ENCODE results near the gene PLIN5.

The PLIN5 gene

DNA sequence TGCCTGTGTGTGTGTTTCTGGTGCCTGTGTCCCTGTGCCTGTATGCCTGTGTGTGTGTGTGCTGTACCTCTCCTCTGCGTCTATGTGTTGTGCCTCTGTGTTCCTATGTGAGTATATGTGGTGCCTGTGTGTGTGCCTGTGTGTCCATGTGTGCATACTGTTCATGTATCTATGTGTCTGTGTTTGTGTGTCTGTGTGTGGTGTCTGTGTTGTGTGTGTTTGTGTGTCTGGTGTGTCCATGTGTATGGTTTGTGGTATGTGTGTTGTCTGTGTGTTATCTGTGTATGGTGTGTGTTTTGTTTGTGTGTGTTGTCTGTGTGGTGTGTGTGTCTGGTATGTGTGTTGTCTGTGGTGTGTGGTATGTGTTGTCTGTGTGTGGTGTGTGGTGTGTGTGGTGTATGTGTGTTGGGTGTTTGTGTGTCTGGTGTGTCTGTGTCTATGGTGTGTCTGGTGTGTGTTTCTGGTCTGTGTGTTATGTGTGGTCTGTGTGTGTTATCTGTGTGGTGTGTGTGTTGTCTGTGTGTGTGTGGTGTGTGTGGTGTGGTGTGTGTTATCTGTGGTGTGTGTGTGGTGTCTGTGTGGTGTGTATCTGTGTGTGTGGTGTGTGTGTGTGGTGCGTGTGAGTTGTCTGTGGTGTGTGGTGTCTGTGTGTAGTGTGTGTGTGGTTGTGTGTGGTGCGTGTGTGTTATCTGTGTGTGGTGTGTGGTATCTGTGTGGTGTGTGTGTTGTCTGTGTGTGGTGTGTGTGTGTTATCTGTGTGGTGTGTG is 42.5 kb downstream of the PLIN5 start:
- no peak overlapping the region for H3K27ac Mint-ChIP-seq
- no peak for ATAC-seq (ENCODE audit: low read depth)
- no peak for DNase-seq (ENCODE audit: low spot score in 2 of 2)
- no peaks in the 10 kb centered on the region for H3K27me3 Mint-ChIP-seq
- no peaks in the 10 kb centered on the region for H3K9me3 Mint-ChIP-seq
- no peaks in the 10 kb centered on the region for H3K4me1 Mint-ChIP-seq
- H3K4me3 Mint-ChIP-seq = no peak overlapping the region
- H3K36me3 Mint-ChIP-seq = peaks cover 11% of the 10 kb centered on the region

DNA sequence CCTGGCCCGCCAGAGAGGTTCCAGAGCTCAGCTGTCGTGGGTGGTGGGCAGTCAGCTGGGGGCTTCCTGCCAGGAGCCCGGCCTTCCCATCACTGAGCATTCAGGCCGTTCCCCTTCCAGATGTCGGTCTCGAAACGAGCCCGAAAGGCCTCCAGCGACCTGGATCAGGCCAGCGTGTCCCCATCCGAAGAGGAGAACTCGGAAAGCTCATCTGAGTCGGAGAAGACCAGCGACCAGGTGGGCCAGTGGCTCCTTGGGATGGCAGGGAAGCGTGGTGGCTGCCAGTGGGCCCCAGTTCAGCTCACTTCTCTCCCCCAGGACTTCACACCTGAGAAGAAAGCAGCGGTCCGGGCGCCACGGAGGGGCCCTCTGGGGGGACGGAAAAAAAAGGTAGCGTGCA is 43.6 kb downstream of the PLIN5 start:
- no peak for DNase-seq (ENCODE audit: low spot score in 2 of 2)
- Mint-ChIP-seq H3K9me3 (no peaks in the 10 kb centered on the region), H3K27me3 (no peaks in the 10 kb centered on the region), H3K27ac (no peak overlapping the region), H3K4me1 (no peaks in the 10 kb centered on the region), H3K36me3 (peaks cover 18% of the 10 kb centered on the region), H3K4me3 (no peak overlapping the region)
- ATAC-seq (ENCODE audit: low read depth) = no peak

DNA sequence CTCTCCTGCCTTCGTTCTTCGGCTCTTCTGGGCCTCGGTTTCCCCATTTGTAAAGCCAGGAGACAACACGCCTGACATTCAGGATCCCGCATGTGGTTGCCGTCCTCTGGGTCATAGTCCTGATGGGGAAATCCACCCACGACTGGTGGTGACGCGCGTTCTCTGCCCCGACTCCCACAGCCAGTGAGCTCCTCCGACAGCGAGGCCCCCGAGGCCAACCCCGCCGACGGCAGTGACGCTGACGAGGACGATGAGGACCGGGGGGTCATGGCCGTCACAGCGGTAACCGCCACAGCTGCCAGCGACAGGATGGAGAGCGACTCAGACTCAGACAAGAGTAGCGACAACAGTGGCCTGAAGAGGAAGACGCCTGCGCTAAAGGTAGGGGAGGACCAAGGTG is 46.5 kb downstream of the PLIN5 start:
- DNase-seq (ENCODE audit: low spot score in 2 of 2) (no peak), ATAC-seq (ENCODE audit: low read depth) (no peak)
- Mint-ChIP-seq H3K4me1 (peaks cover 2% of the 10 kb centered on the region), H3K4me3 (no peak overlapping the region), H3K9me3 (no peaks in the 10 kb centered on the region), H3K27me3 (no peaks in the 10 kb centered on the region), H3K27ac (no peak overlapping the region), H3K36me3 (peaks cover 22% of the 10 kb centered on the region)

DNA sequence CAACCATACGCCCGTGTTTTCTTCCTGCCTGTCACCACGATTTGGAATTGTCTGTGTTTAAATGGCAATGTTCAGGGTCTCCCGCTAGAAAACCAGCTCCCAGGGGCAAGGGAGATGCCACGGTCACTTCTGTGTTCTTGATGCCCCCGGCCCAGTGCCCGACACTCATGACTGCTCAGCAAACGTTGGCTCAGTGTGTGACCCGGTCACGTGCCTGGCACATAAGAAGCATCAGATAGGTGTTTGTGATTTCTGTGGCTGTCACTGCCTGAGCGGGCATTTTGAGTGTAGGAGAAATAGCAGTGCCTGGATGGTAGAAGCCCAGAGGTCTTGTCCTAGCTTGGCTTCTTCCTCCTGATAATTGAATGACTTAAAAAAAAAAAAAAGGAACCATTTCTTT is 47.5 kb downstream of the PLIN5 start:
- Mint-ChIP-seq H3K27ac (no peak overlapping the region), H3K4me1 (peaks cover 2% of the 10 kb centered on the region), H3K27me3 (no peaks in the 10 kb centered on the region), H3K4me3 (no peak overlapping the region), H3K36me3 (peaks cover 24% of the 10 kb centered on the region), H3K9me3 (no peaks in the 10 kb centered on the region)
- no peak for DNase-seq (ENCODE audit: low spot score in 2 of 2)
- ATAC-seq (ENCODE audit: low read depth) = no peak

DNA sequence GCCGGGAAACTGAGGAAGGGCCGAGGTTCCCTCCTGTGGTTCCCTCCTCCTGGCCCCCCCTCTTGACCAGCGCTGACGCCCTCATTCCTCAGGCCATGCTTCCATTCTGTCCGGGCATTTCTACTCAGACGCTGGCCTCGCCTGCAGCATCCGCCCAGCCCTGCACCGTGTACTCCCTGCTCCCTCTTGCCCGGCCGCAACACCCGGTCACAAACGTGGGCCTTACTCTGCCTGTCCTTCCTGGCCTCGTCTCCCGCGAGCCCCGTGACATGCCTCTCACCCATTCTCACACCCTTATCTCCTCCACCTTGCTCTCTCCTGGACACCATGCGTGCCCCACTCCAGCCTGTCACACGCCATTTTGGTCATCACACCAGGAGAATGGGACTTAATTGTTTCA is 51.6 kb downstream of the PLIN5 start:
- H3K27ac Mint-ChIP-seq = no peak overlapping the region
- DNase-seq (ENCODE audit: low spot score in 2 of 2) (no peak), ATAC-seq (ENCODE audit: low read depth) (no peak)
- H3K27me3 Mint-ChIP-seq = no peaks in the 10 kb centered on the region
- no peaks in the 10 kb centered on the region for H3K9me3 Mint-ChIP-seq
- H3K4me3 Mint-ChIP-seq = no peak overlapping the region
- H3K4me1 Mint-ChIP-seq = peaks cover 2% of the 10 kb centered on the region
- H3K36me3 Mint-ChIP-seq = peaks cover 20% of the 10 kb centered on the region

DNA sequence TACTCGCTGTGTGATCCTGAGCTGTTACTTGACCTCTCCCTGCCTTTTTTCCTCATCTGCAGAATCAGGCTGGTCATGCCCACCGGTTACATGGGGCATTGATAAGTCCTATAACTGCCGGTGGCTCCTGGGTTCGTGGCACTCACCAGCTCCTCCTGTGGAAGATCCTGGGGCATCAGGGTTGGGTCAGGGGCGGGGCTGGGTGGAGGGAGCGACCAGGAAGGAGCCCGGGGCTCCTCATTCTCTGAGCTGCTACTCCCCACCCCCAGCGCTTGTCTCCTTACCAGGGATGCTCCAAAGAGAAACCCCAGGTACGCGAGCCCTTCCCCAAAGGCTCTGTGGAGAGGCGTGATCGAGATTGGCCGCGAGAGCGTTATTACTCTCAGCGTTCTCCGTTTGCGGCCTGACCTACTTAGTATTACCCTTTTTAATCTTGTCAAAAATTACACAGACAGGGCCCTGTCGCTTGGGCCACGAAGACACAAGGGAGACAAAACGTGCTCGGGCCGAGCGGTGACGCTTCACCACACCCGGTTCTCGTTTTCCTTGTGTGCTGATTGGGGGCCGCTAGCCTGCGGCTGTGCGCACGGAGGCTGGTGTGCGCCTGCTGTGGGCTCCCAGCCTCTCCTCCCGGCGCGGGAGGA is 52.2 kb downstream of the PLIN5 start:
- Mint-ChIP-seq H3K27ac (no peak overlapping the region), H3K36me3 (peaks cover 19% of the 10 kb centered on the region), H3K4me1 (peaks cover 2% of the 10 kb centered on the region), H3K4me3 (no peak overlapping the region), H3K9me3 (no peaks in the 10 kb centered on the region), H3K27me3 (no peaks in the 10 kb centered on the region)
- DNase-seq (ENCODE audit: low spot score in 2 of 2) (no peak), ATAC-seq (ENCODE audit: low read depth) (no peak)

DNA sequence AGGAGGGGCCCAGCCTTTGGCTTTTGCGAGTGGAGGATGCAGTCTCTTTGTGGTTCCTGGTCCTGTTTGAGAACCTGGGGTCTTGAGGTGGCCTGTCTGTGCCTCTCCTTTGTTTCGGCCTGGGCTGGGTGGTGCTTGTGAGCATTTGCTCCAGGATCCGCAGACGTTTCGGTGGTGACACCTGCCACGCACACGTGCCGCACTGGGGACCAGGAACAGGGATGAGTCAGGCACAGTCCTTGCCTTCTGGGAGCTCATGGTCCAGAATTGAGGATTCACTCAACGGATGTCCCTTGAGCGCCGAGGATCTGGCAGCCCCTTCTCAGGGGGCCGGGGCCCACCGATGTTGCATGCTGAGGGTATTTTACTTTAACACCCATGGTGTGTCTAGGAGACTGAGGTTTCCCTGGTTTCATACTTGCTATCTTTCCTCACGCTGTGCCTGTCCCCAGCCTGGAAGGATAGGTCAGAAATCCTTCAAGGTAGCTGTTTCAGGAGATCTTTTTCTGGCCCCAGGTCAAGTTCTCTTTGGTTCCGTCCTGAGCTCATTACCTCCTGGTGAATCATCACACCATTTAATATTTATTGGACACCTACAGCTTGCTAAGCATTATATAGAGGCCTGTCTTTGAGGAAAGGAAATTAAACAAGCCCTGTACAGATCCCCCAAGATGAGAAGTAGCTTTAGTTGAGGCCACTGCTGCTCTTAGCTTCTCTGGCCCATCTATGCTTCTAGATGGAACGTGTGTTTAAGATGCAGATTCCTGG is 57.8 kb downstream of the PLIN5 start:
- no peak overlapping the region for H3K4me3 Mint-ChIP-seq
- no peaks in the 10 kb centered on the region for H3K27me3 Mint-ChIP-seq
- H3K27ac Mint-ChIP-seq = no peak overlapping the region
- H3K36me3 Mint-ChIP-seq = peaks cover 5% of the 10 kb centered on the region
- no peaks in the 10 kb centered on the region for H3K9me3 Mint-ChIP-seq
- ATAC-seq (ENCODE audit: low read depth) (no peak), DNase-seq (ENCODE audit: low spot score in 2 of 2) (no peak)
- H3K4me1 Mint-ChIP-seq = peaks cover 16% of the 10 kb centered on the region

DNA sequence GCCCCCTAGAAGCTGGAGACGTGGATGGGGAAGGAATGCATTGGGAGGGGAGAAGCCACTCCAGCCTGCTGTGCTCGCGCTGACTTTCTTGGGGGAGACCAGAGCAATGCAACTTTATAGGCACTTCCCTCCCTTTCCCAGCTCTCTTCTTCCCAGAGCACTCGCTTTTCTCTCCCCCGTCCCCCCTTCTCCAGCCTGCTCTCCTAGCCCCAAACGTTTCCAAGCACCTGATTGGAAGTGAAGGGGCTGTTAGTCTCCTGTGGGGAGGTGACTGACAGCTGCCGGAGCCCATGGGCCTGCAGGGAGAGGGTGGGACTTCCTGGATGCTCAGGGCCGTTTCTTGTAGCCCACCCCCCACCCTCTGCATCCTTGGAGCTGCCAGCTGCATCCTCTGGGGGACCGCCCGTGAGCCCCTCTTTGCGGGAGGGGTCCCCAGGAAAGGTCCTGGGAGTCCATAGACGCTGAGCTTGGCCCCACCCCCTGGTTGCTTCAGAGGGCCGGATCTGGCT is 60.5 kb downstream of the PLIN5 start:
- no peak for DNase-seq (ENCODE audit: low spot score in 2 of 2)

DNA sequence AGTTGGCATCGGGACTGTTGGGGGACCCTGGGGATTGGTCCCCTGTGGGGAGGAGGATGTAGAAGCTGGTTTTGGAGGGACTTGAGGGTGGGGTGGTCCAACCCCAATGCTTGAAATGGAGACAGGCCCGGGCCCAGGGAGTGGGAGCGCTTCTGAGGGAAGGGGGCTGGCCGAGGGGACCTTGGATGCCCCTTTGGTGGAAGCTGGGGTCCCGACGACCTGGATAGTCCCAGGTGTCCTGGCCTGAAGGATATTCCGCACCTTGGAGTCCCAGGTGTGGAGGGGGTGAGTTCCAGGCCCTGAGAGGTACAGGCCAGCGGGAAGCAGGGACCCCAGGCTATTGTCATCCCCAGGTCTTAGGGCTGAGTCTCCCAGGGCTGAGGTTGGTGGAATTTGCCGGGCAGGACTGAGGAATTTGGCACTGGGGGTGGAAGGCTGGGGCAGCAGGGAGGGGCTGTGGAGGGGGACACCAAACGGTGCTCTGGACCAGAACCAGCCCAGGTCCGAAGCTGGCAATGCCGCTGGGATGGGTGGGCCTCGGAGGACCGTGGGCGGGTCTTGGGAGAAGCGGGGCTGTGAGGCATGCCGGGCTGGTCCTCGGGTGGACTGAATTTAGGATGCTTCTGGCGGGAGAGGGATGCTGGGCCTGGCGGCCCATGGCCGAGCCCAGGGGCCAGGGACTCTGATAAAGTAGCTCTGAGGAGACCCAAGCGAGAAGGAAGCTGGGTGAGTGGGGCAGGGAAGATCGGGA is 61.1 kb downstream of the PLIN5 start:
- Mint-ChIP-seq H3K27me3 (no peaks in the 10 kb centered on the region), H3K4me3 (peak overlapping the region; percentile 82), H3K9me3 (no peaks in the 10 kb centered on the region), H3K4me1 (peaks cover 16% of the 10 kb centered on the region), H3K36me3 (peaks cover 5% of the 10 kb centered on the region), H3K27ac (peak overlapping the region; percentile 28)
- no peak for ATAC-seq (ENCODE audit: low read depth)
- no peak for DNase-seq (ENCODE audit: low spot score in 2 of 2)

More for the DNA sequence above, 60.5 kb downstream of the PLIN5 start:
- ATAC-seq (ENCODE audit: low read depth) = no peak
- peak overlapping the region; percentile 82 for H3K4me3 Mint-ChIP-seq
- no peaks in the 10 kb centered on the region for H3K27me3 Mint-ChIP-seq
- no peak overlapping the region for H3K27ac Mint-ChIP-seq
- peaks cover 5% of the 10 kb centered on the region for H3K36me3 Mint-ChIP-seq
- H3K9me3 Mint-ChIP-seq = no peaks in the 10 kb centered on the region
- peaks cover 16% of the 10 kb centered on the region for H3K4me1 Mint-ChIP-seq

DNA sequence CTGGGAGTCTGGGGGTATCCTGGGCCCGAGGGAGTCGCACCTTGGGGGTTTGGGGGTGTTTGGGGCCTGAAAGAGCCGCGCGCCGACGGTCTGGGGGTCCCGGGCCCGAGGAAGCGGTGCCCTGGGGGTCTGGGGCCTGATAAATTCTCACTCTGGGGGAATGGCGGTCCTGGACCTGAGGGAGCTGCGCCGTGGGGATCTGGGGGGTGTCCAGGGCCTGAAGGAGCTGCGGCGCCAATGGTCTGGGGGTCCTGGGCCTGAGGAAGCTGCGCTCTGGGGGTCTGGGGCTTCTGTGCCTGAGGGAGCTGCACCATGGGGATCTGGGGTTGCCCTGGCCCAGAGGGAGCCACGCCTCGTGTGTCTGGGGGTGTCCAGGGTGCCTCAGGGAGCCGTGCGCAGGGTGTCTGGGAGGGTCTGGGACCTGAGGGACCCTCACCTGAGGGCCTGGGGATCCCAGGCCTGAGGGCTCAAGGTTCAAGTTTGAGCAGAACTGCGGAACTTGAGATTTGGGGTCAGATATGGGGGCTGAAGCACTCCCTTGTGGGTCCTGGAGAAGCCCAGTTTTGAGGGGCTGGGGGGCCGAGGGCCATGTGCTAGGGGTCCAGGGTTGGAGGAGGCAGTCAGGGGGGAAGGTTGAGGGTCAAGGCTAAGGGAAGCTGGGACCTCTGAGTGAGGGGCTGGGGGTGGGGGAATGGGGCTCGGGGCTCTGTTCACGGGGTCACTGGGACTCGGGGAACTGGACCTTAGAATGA is 61.8 kb downstream of the PLIN5 start:
- no peak for DNase-seq (ENCODE audit: low spot score in 2 of 2)
- Mint-ChIP-seq H3K4me3 (peak overlapping the region; percentile 82), H3K36me3 (peaks cover 5% of the 10 kb centered on the region), H3K4me1 (peaks cover 16% of the 10 kb centered on the region), H3K27me3 (no peaks in the 10 kb centered on the region), H3K27ac (peak overlapping the region; percentile 28), H3K9me3 (no peaks in the 10 kb centered on the region)
- no peak for ATAC-seq (ENCODE audit: low read depth)
